Astrocyte (in vitro differentiated cells and primary cell): ENCODE data around the gene LBHD1.

ENCODE experiments used
- EZH2 ChIP-seq: IDR thresholded peaks from 2 replicates; pipeline ENCODE4 v1.6.1; 2012; ENCODE audit warnings: mild to moderate bottlenecking, low read length, inconsistent platforms; ENCODE audit not compliant: insufficient read depth
- TF ChIP-seq, protein P1 (sequence below): IDR thresholded peaks from 2 replicates; pipeline ENCODE4 v1.5.1; 2011; ENCODE audit warnings: low read depth, mild to moderate bottlenecking, inconsistent platforms, low read length, moderate library complexity; ENCODE audit not compliant: insufficient read depth

GRCh38 chr11:62621567-62622470 is 50.2 kb downstream of the LBHD1 start, which contains the start of gene B3GAT3:
- TF ChIP-seq, protein P1, sequence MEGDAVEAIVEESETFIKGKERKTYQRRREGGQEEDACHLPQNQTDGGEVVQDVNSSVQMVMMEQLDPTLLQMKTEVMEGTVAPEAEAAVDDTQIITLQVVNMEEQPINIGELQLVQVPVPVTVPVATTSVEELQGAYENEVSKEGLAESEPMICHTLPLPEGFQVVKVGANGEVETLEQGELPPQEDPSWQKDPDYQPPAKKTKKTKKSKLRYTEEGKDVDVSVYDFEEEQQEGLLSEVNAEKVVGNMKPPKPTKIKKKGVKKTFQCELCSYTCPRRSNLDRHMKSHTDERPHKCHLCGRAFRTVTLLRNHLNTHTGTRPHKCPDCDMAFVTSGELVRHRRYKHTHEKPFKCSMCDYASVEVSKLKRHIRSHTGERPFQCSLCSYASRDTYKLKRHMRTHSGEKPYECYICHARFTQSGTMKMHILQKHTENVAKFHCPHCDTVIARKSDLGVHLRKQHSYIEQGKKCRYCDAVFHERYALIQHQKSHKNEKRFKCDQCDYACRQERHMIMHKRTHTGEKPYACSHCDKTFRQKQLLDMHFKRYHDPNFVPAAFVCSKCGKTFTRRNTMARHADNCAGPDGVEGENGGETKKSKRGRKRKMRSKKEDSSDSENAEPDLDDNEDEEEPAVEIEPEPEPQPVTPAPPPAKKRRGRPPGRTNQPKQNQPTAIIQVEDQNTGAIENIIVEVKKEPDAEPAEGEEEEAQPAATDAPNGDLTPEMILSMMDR, result no peak
- no peak for TF ChIP-seq EZH2
